Measurements from ENCODE around the gene TRPV2. TPM values are rescaled to one million over a fixed set of nuclear protein-coding genes. Genes with fewer than 3 reads are reported as not detected.
"Not testable (repeated sequence)": the region's sequence is repeated elsewhere in the genome, so short reads cannot be mapped to it uniquely, and the experiment has no call there.

Gene TRPV2
- total RNA-seq, 1 experiment from 2014 or later: 34.9 TPM

DNA sequence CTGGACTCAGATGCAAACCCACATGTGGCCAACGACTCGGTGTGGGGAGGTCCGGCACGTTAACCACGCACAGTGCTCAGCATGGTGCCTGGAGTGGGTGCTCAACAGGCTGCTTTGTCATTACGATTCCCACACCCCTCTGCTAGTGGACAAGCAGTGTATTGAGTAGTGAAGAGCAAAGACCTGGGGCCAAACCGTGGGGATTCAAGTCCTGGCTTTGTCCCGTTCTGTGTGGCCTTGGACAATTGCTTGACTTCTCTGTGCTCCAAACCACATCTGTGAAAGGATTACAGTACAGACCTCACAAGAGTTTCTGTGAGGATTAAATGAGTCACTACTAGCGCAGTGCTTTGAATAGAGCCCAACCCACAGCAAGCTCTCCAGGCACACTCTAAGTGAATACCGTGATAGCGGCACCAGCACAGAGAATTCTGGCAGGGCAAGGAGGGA, 33.8 kb downstream of the TRPV2 start:
- intact Hi-C loops (cut with micrococcal nuclease; ENCODE audit: unreplicated experiment) (no loop called here), in situ Hi-C loops (cut with HindIII; ENCODE audit: low pct_unique_long_range_greater_than_20kb, low sequenced_read_pairs) (no loop called here)
- ATAC-seq: no peak
- ChIA-PET POLR2A (no interaction called here), CTCF (no interaction called here)
- no peak overlapping the region for H3K4me3 ChIP-seq (ENCODE audit: low read depth in 2 of 2, low read length in 2 of 2)
- DNase-seq (ENCODE audit: low read depth, low spot score): no peak
- H3K4me1 ChIP-seq (ENCODE audit: control insufficient read depth, insufficient read depth, low read length): no peaks in the 10 kb centered on the region; the same call in none of the 2 replicates
- H3K9me3 ChIP-seq (ENCODE audit: control insufficient read depth, insufficient read depth, low read depth, low read length): no peaks in the 10 kb centered on the region
- BruUV-seq (replicated peaks): no TSS peak
- TF ChIP-seq POLR2AphosphoS5 (IDR thresholded peaks at IDR 0.05; ENCODE audit: low read depth, low read length): no peak
- TF ChIP-seq TCF7L2 (IDR thresholded peaks at IDR 0.05; ENCODE audit: low read depth, low read length): no peak
- TF ChIP-seq, protein P1, sequence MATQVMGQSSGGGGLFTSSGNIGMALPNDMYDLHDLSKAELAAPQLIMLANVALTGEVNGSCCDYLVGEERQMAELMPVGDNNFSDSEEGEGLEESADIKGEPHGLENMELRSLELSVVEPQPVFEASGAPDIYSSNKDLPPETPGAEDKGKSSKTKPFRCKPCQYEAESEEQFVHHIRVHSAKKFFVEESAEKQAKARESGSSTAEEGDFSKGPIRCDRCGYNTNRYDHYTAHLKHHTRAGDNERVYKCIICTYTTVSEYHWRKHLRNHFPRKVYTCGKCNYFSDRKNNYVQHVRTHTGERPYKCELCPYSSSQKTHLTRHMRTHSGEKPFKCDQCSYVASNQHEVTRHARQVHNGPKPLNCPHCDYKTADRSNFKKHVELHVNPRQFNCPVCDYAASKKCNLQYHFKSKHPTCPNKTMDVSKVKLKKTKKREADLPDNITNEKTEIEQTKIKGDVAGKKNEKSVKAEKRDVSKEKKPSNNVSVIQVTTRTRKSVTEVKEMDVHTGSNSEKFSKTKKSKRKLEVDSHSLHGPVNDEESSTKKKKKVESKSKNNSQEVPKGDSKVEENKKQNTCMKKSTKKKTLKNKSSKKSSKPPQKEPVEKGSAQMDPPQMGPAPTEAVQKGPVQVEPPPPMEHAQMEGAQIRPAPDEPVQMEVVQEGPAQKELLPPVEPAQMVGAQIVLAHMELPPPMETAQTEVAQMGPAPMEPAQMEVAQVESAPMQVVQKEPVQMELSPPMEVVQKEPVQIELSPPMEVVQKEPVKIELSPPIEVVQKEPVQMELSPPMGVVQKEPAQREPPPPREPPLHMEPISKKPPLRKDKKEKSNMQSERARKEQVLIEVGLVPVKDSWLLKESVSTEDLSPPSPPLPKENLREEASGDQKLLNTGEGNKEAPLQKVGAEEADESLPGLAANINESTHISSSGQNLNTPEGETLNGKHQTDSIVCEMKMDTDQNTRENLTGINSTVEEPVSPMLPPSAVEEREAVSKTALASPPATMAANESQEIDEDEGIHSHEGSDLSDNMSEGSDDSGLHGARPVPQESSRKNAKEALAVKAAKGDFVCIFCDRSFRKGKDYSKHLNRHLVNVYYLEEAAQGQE (IDR thresholded peaks at IDR 0.05; ENCODE audit: insufficient read depth in 1 of 2, low read depth in 2 of 2, low read length in 1 of 2): no peak
- TF ChIP-seq, protein P2, sequence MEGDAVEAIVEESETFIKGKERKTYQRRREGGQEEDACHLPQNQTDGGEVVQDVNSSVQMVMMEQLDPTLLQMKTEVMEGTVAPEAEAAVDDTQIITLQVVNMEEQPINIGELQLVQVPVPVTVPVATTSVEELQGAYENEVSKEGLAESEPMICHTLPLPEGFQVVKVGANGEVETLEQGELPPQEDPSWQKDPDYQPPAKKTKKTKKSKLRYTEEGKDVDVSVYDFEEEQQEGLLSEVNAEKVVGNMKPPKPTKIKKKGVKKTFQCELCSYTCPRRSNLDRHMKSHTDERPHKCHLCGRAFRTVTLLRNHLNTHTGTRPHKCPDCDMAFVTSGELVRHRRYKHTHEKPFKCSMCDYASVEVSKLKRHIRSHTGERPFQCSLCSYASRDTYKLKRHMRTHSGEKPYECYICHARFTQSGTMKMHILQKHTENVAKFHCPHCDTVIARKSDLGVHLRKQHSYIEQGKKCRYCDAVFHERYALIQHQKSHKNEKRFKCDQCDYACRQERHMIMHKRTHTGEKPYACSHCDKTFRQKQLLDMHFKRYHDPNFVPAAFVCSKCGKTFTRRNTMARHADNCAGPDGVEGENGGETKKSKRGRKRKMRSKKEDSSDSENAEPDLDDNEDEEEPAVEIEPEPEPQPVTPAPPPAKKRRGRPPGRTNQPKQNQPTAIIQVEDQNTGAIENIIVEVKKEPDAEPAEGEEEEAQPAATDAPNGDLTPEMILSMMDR (IDR thresholded peaks at IDR 0.05): no peak
- TF ChIP-seq SIN3A (IDR thresholded peaks at IDR 0.05; ENCODE audit: borderline replicate concordance, insufficient read depth, low read depth, low read length): no peak
- H3K27ac ChIP-seq (ENCODE audit: low read length): no peak overlapping the region
- no peaks in the 10 kb centered on the region for H3K36me3 ChIP-seq (ENCODE audit: control insufficient read depth, insufficient read depth, low read length)
- no peaks in the 10 kb centered on the region for H3K27me3 ChIP-seq (ENCODE audit: control insufficient read depth, insufficient read depth, low read length)

DNA sequence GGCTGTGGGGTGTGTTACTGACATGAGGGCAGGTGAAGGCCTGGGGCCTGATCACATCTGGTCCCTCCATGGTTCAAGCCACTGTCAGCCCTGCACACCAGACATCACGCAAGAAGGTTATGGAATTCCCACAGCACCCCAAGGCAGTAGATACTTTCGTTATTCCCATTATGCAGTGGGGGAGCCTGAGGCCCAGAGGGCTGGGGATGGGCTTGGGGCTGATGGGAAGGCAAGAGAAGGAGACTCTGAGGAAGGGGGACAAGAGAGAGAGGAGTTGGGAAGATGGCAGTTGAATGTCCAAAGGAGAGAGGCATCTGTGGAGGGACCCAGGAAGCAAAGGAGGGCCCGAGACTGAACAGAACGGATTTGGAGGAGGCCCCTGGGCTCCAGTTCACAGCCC, 34.7 kb downstream of the TRPV2 start:
- BruUV-seq (replicated peaks): no TSS peak
- in situ Hi-C loops (cut with HindIII; ENCODE audit: low pct_unique_long_range_greater_than_20kb, low sequenced_read_pairs) (no loop called here), intact Hi-C loops (cut with micrococcal nuclease; ENCODE audit: unreplicated experiment) (no loop called here)
- DNase-seq (ENCODE audit: low read depth, low spot score): no peak
- no peaks in the 10 kb centered on the region for H3K9me3 ChIP-seq (ENCODE audit: control insufficient read depth, insufficient read depth, low read depth, low read length)
- H3K4me1 ChIP-seq (ENCODE audit: control insufficient read depth, insufficient read depth, low read length): no peaks in the 10 kb centered on the region; the same call in 1 of the 2 replicates
- H3K36me3 ChIP-seq (ENCODE audit: control insufficient read depth, insufficient read depth, low read length): no peaks in the 10 kb centered on the region
- no peak for ATAC-seq
- TF ChIP-seq TCF7L2 (IDR thresholded peaks at IDR 0.05; ENCODE audit: low read depth, low read length): no peak
- TF ChIP-seq, protein P1 (IDR thresholded peaks at IDR 0.05; ENCODE audit: insufficient read depth in 1 of 2, low read depth in 2 of 2, low read length in 1 of 2): no peak
- TF ChIP-seq, protein P2 (IDR thresholded peaks at IDR 0.05): no peak
- no peak for TF ChIP-seq SIN3A (IDR thresholded peaks at IDR 0.05; ENCODE audit: borderline replicate concordance, insufficient read depth, low read depth, low read length)
- no peak for TF ChIP-seq POLR2AphosphoS5 (IDR thresholded peaks at IDR 0.05; ENCODE audit: low read depth, low read length)
- POLR2A ChIA-PET: no interaction called here
- no peak overlapping the region for H3K4me3 ChIP-seq (ENCODE audit: low read depth in 2 of 2, low read length in 2 of 2)
- H3K27me3 ChIP-seq (ENCODE audit: control insufficient read depth, insufficient read depth, low read length): no peaks in the 10 kb centered on the region
- no peak overlapping the region for H3K27ac ChIP-seq (ENCODE audit: low read length)
- CTCF ChIA-PET: no interaction called here

DNA sequence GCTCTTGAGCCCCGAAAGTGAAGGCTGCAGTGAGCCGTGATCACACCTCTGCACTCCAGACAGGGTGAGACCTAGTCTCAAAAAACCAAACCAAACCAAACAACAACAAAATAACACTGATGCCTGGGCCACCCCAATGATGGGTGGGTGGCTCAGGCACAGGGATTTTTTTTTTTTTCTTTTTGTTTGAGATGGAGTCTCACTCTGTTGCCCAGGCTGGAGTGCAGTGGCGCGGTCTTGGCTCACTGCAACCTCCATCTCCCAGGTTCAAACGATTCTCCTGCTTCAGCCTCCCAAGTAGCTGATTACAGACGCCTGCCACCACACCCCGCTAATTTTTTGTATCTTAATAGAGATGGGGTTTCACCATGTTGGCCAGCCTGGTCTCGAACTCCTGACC, 36.9 kb downstream of the TRPV2 start:
- H3K27me3 ChIP-seq (ENCODE audit: control insufficient read depth, insufficient read depth, low read length); in situ Hi-C loops (cut with HindIII; ENCODE audit: low pct_unique_long_range_greater_than_20kb, low sequenced_read_pairs); H3K9me3 ChIP-seq (ENCODE audit: control insufficient read depth, insufficient read depth, low read depth, low read length); BruUV-seq (replicated peaks); H3K4me1 ChIP-seq (ENCODE audit: control insufficient read depth, insufficient read depth, low read length); intact Hi-C loops (cut with micrococcal nuclease; ENCODE audit: unreplicated experiment); POLR2A ChIA-PET; H3K36me3 ChIP-seq (ENCODE audit: control insufficient read depth, insufficient read depth, low read length); H3K27ac ChIP-seq (ENCODE audit: low read length); ATAC-seq; H3K4me3 ChIP-seq (ENCODE audit: low read depth in 2 of 2, low read length in 2 of 2); DNase-seq (ENCODE audit: low read depth, low spot score): not testable (repeated sequence)
- CTCF ChIA-PET: interaction anchor here (5.2 kb wide), 1 partner anchor 69 kb away, joined by 36 read pairs; no protein-coding TSS in a partner anchor
